Activated B cell treated with CpG ODN at 0.5 μM for 24 hours (primary cell): ENCODE results near the gene CDH9. TPM values are rescaled to one million over a fixed set of nuclear protein-coding genes. Genes with fewer than 3 reads are reported as not detected.

Experiments used
- ATAC-seq: fragments of 200-7000 bp; cut with Tn5 transposase; one replicate; pipeline ENCODE4 v1.10.0; 2021; ENCODE audit warnings: low read depth, mild to moderate bottlenecking, moderate library complexity
- CTCF ChIA-PET: fragments of 350-600 bp; sonication (Branson Sonifier 250); formaldehyde crosslinking; loops from one replicate; lab custom pipeline; 2021; ENCODE audit warnings: antibody characterized with exemption; lab: Charles Lee
- POLR2A ChIA-PET: fragments of 350-600 bp; sonication (Branson Sonifier 250); formaldehyde crosslinking; loops from one replicate; lab custom pipeline; 2021; ENCODE audit warnings: antibody characterized with exemption; lab: Charles Lee
- DNase-seq: peaks from one replicate; pipeline ENCODE4 v3.0.0; 2022
- H3K27ac Mint-ChIP-seq: one replicate; pipeline ENCODE4 v1.8.0; 2020; ENCODE audit warnings: mixed read lengths
- H3K27me3 Mint-ChIP-seq: one replicate; pipeline ENCODE4 v1.8.0; 2021; ENCODE audit warnings: mixed read lengths
- H3K36me3 Mint-ChIP-seq: one replicate; pipeline ENCODE4 v1.8.0; 2021; ENCODE audit warnings: low read depth, mixed read lengths
- H3K4me1 Mint-ChIP-seq: one replicate; pipeline ENCODE4 v1.8.0; 2021; ENCODE audit warnings: mixed read lengths
- H3K4me3 Mint-ChIP-seq: one replicate; pipeline ENCODE4 v1.8.0; 2020; ENCODE audit warnings: mild to moderate bottlenecking, mixed read lengths
- H3K9me3 Mint-ChIP-seq: one replicate; pipeline ENCODE4 v1.8.0; 2020; ENCODE audit warnings: mixed read lengths
- intact Hi-C: fragments of 100-400 bp; cut with micrococcal nuclease; formaldehyde crosslinking; loops from one replicate; pipeline ENCODE4 v1.15.1; 2024
- total RNA-seq: library from RNA; stranded (reverse); gene quantifications from 2 replicates; pipeline ENCODE4 v1.2.3, GENCODE V29; 2022
- TF ChIP-seq, protein P1 (sequence below): fragments of 200-600 bp; IDR thresholded peaks from one replicate; pipeline ENCODE4 v1.8.0; 2022; ENCODE audit warnings: antibody characterized with exemption, mild to moderate bottlenecking

CDH9 gene
- total RNA-seq, 1 donor from 2014 or later, result not detected

DNA sequence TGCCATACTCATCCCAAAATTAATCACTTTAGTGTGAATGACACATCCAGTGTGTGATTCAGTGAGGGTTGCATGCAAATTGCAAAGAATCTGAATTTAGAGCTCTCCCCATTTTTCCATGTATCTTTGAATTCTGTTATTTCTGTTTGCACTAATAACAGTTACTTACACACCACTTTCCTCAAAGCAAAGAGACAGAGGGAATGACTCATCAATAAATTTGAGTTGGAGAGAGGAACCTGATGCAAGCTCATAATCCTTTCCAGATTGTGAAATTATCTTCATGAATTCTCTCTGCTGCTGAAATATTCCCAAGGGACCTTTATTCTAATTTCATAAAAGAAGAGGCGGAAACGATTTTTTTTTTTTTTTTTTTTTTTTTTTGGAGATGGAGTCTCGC lies 204.8 kb downstream of the CDH9 start:
- POLR2A ChIA-PET, result no interaction called here

More for the DNA sequence above, 204.8 kb downstream of the CDH9 start:
- CTCF ChIA-PET, result no interaction called here
- peaks cover 10% of the 10 kb centered on the region for H3K9me3 Mint-ChIP-seq
- TF ChIP-seq, protein P1, sequence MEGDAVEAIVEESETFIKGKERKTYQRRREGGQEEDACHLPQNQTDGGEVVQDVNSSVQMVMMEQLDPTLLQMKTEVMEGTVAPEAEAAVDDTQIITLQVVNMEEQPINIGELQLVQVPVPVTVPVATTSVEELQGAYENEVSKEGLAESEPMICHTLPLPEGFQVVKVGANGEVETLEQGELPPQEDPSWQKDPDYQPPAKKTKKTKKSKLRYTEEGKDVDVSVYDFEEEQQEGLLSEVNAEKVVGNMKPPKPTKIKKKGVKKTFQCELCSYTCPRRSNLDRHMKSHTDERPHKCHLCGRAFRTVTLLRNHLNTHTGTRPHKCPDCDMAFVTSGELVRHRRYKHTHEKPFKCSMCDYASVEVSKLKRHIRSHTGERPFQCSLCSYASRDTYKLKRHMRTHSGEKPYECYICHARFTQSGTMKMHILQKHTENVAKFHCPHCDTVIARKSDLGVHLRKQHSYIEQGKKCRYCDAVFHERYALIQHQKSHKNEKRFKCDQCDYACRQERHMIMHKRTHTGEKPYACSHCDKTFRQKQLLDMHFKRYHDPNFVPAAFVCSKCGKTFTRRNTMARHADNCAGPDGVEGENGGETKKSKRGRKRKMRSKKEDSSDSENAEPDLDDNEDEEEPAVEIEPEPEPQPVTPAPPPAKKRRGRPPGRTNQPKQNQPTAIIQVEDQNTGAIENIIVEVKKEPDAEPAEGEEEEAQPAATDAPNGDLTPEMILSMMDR, result no peak
- H3K27me3 Mint-ChIP-seq, result no peaks in the 10 kb centered on the region
- no peak overlapping the region for H3K4me3 Mint-ChIP-seq
- H3K4me1 Mint-ChIP-seq, result no peaks in the 10 kb centered on the region
- ATAC-seq (no peak), DNase-seq (no peak)
- H3K27ac Mint-ChIP-seq, result no peak overlapping the region
- H3K36me3 Mint-ChIP-seq, result no peaks in the 10 kb centered on the region
- intact Hi-C loops, result no loop called here
